H9 (cell line): Measurements from ENCODE around the gene CRMP1. TPM values are rescaled to one million over a fixed set of nuclear protein-coding genes. Genes with fewer than 3 reads are reported as not detected.

ENCODE experiments used
- DNase-seq: peaks from one replicate; pipeline ENCODE4 v3.0.0-alpha.2; 2017
- H2AFZ ChIP-seq: one replicate; pipeline ENCODE4 v1.6.1; 2013; ENCODE audit warnings: mild to moderate bottlenecking, low read length, control low read depth, moderate library complexity
- H2AK5ac ChIP-seq: 2 replicates; pipeline ENCODE4 v1.6.1; 2013; ENCODE audit warnings: low read length, control low read depth, mixed read lengths; ENCODE audit not compliant: insufficient read length
- H2BK120ac ChIP-seq: one replicate; pipeline ENCODE4 v1.6.1; 2013; ENCODE audit warnings: low read depth, mild to moderate bottlenecking, low read length, control low read depth, inconsistent platforms; ENCODE audit not compliant: poor library complexity, severe bottlenecking
- H2BK12ac ChIP-seq: 2 replicates; pipeline ENCODE4 v1.6.1; 2013; ENCODE audit warnings: low read length, control low read depth, mixed read lengths, low read depth; ENCODE audit not compliant: insufficient read length
- H2BK15ac ChIP-seq: 2 replicates; pipeline ENCODE4 v1.6.1; 2013; ENCODE audit warnings: low read depth, low read length, control low read depth
- H2BK20ac ChIP-seq: one replicate; pipeline ENCODE4 v1.6.1; 2013; ENCODE audit warnings: low read depth, mild to moderate bottlenecking, low read length, control low read depth, inconsistent platforms; ENCODE audit not compliant: poor library complexity, severe bottlenecking
- H2BK5ac ChIP-seq: 2 replicates; pipeline ENCODE4 v1.6.1; 2013; ENCODE audit warnings: low read length, control low read depth, mixed read lengths; ENCODE audit not compliant: insufficient read length
- H3K14ac ChIP-seq: 2 replicates; pipeline ENCODE4 v1.6.1; 2013; ENCODE audit warnings: low read length, control low read depth; ENCODE audit not compliant: insufficient read depth
- H3K18ac ChIP-seq: 2 replicates; pipeline ENCODE4 v1.6.1; 2013; ENCODE audit warnings: low read depth, mild to moderate bottlenecking, mixed read lengths, low read length, control low read depth; ENCODE audit not compliant: insufficient read length
- H3K23ac ChIP-seq: 2 replicates; pipeline ENCODE4 v1.6.1; 2013; ENCODE audit warnings: low read length, control low read depth, mixed read lengths, low read depth; ENCODE audit not compliant: insufficient read length
- H3K23me2 ChIP-seq: 2 replicates; pipeline ENCODE4 v1.6.1; 2013; ENCODE audit warnings: low read depth, mild to moderate bottlenecking, mixed read lengths, low read length, control low read depth; ENCODE audit not compliant: insufficient read length, poor library complexity, severe bottlenecking
- H3K27ac ChIP-seq: 2 replicates; pipeline ENCODE4 v1.5.1; 2013; ENCODE audit warnings: low read length, control low read depth, mixed read lengths, low read depth; ENCODE audit not compliant: insufficient read length
- H3K27me3 ChIP-seq: 2 replicates; pipeline ENCODE4 v1.6.1; 2013; ENCODE audit warnings: low read length, control low read depth, inconsistent platforms; ENCODE audit not compliant: insufficient read depth
- H3K4ac ChIP-seq: 2 replicates; pipeline ENCODE4 v1.6.1; 2013; ENCODE audit warnings: low read depth, mild to moderate bottlenecking, control low read depth, inconsistent platforms, low read length, moderate library complexity
- H3K4me1 ChIP-seq: 2 replicates; pipeline ENCODE4 v1.6.1; 2013; ENCODE audit warnings: low read length, control low read depth, inconsistent platforms; ENCODE audit not compliant: insufficient read depth
- H3K4me2 ChIP-seq: 2 replicates; pipeline ENCODE4 v1.6.1; 2013; ENCODE audit warnings: low read length, control low read depth, mixed read lengths; ENCODE audit not compliant: insufficient read length, insufficient read depth
- H3K56ac ChIP-seq: 2 replicates; pipeline ENCODE4 v1.6.1; 2013; ENCODE audit warnings: low read depth, mild to moderate bottlenecking, mixed read lengths, low read length, control low read depth; ENCODE audit not compliant: insufficient read length
- H3K79me1 ChIP-seq: 2 replicates; pipeline ENCODE4 v1.6.1; 2013; ENCODE audit warnings: low read depth, mild to moderate bottlenecking, moderate library complexity, low read length, control low read depth, inconsistent platforms; ENCODE audit not compliant: insufficient read depth, poor library complexity, severe bottlenecking
- H3K79me2 ChIP-seq: 2 replicates; pipeline ENCODE4 v1.6.1; 2013; ENCODE audit warnings: low read length, control low read depth, inconsistent platforms; ENCODE audit not compliant: insufficient read depth
- H3K9ac ChIP-seq: 2 replicates; pipeline ENCODE4 v1.6.1; 2013; ENCODE audit warnings: low read length, control low read depth, mixed read lengths; ENCODE audit not compliant: insufficient read length; ENCODE audit errors: extremely low read depth
- H3K9me3 ChIP-seq: one replicate; pipeline ENCODE4 v1.6.1; 2013; ENCODE audit warnings: low read depth, low read length, inconsistent platforms; ENCODE audit not compliant: control insufficient read depth
- H3T11ph ChIP-seq: one replicate; pipeline ENCODE4 v1.6.1; 2013; ENCODE audit warnings: mild to moderate bottlenecking, low read length, control low read depth, inconsistent platforms
- H4K20me1 ChIP-seq: one replicate; pipeline ENCODE4 v1.6.1; 2013; ENCODE audit not compliant: control insufficient read depth, insufficient read length, insufficient read depth
- H4K5ac ChIP-seq: 2 replicates; pipeline ENCODE4 v1.6.1; 2013; ENCODE audit warnings: low read depth, mild to moderate bottlenecking, mixed read lengths, low read length, control low read depth; ENCODE audit not compliant: insufficient read length
- H4K8ac ChIP-seq: replicated peaks from 2 replicates; pipeline ENCODE4 v1.6.1; 2013; ENCODE audit warnings: low read length, control low read depth, mixed read lengths, low read depth; ENCODE audit not compliant: insufficient read length
- H4K91ac ChIP-seq: 2 replicates; pipeline ENCODE4 v1.6.1; 2013; ENCODE audit warnings: low read depth, mild to moderate bottlenecking, moderate library complexity, mixed read lengths, low read length, control low read depth; ENCODE audit not compliant: insufficient read length
- H3K27ac Mint-ChIP-seq, 3 experiments: 2 replicates in 2 of 3; 3 replicates in 1 of 3; pipeline ENCODE4 v1.8.0; 2020 to 2021; ENCODE audit warnings: mixed read lengths in 3 of 3, mild to moderate bottlenecking in 1 of 3, moderate library complexity in 1 of 3
- H3K27me3 Mint-ChIP-seq: 2 replicates; pipeline ENCODE4 v1.8.0; 2021; ENCODE audit warnings: low read depth, mild to moderate bottlenecking, moderate library complexity, mixed read lengths
- H3K36me3 Mint-ChIP-seq, 3 experiments: 2 replicates in 2 of 3; 3 replicates in 1 of 3; pipeline ENCODE4 v1.8.0; 2020 to 2021; ENCODE audit warnings: low read depth in 3 of 3, mixed read lengths in 3 of 3; ENCODE audit not compliant: insufficient read depth in 1 of 3
- H3K4me1 Mint-ChIP-seq, 2 experiments: 2 replicates each; pipeline ENCODE4 v1.8.0; 2020; ENCODE audit warnings: mixed read lengths in 2 of 2
- H3K4me3 Mint-ChIP-seq, 2 experiments: 2 replicates in 1 of 2; 3 replicates in 1 of 2; pipeline ENCODE4 v1.8.0; 2020 to 2021; ENCODE audit warnings: mild to moderate bottlenecking in 2 of 2, mixed read lengths in 2 of 2, moderate library complexity in 1 of 2
- H3K9me3 Mint-ChIP-seq, 2 experiments: 2 replicates in 1 of 2; 3 replicates in 1 of 2; pipeline ENCODE4 v1.8.0; 2020; ENCODE audit warnings: mild to moderate bottlenecking in 2 of 2, mixed read lengths in 2 of 2, moderate library complexity in 1 of 2
- CTCF ChIP-seq: fragments of 200-600 bp; sonication (generic); conservative IDR thresholded peaks from 3 replicates; pipeline ENCODE4 v1.8.0; 2021; ENCODE audit warnings: antibody characterized with exemption, mild to moderate bottlenecking
- WGBS: extraction: QIAGEN DNeasy Blood & Tissue Kit; methylation state at CpG from one replicate; pipeline ENCODE4 v1.1.7; 2013; ENCODE audit warnings: missing lambda C conversion rate, low lambda C conversion rate, mixed read lengths; ENCODE audit not compliant: insufficient read length; ENCODE audit errors: extremely low coverage; 5-methylcytosine and 5-hydroxymethylcytosine counted together
- total RNA-seq: library from RNA; stranded (reverse); gene quantifications from 2 replicates; pipeline ENCODE4 v1.2.1, GENCODE V29; 2021

Gene CRMP1
- total RNA-seq, 1 experiment from 2014 or later: 71.6 TPM

- peak; percentile 62 for DNase-seq
- Mint-ChIP-seq H3K4me1 (peaks cover 49 to 53% of the 10 kb centered on the region in 2 experiments), H3K27ac (no peak overlapping the region), H3K9me3 (peaks cover 0 to 8% of the 10 kb centered on the region in 2 experiments; a peak in 1 of 5 replicates), H3K36me3 (peaks cover 0 to 3% (median 0%) of the 10 kb centered on the region in 3 experiments; a peak in 1 of 7 replicates), H3K4me3 (peak overlapping the region; percentile 81 to 87), H3K27me3 (peaks cover 36% of the 10 kb centered on the region)
- Histone ChIP-seq H3K4me1 (peaks cover 9% of the 10 kb centered on the region), H4K91ac (no peak overlapping the region), H2BK15ac (no peak overlapping the region), H4K8ac (no peak overlapping the region), H4K20me1 (no peaks in the 10 kb centered on the region), H3K27me3 (peaks cover 12% of the 10 kb centered on the region; the same call in 1 of the 2 replicates), H3K23ac (no peak overlapping the region), H3K9me3 (no peaks in the 10 kb centered on the region), H3K79me1 (peaks cover 6% of the 10 kb centered on the region), H3K18ac (no peak overlapping the region), H2AK5ac (no peak overlapping the region), H4K5ac (no peak overlapping the region), H3K4me2 (peak overlapping the region; percentile 49), H3K14ac (no peak overlapping the region), H3K23me2 (peaks cover 16% of the 10 kb centered on the region), H3K79me2 (peaks cover 32% of the 10 kb centered on the region), H2BK20ac (no peak overlapping the region), H3K56ac (no peak overlapping the region), H3K27ac (no peak overlapping the region), H3T11ph (no peak overlapping the region), H2BK12ac (no peak overlapping the region), H3K9ac (peak overlapping the region; percentile 9), H2BK5ac (no peak overlapping the region), H2BK120ac (no peak overlapping the region), H3K4ac (no peak overlapping the region), H2AFZ (no peak overlapping the region)
- no CpG with 5 or more reads among the region's 70 CpGs for WGBS
- no peak for TF ChIP-seq CTCF
These were observed 5.3 kb downstream of the CRMP1 start for GRCh38 chr4:5887361-5888221.
